ENCODE results near the gene CTDSPL.
"Not testable (repeated sequence)": the region's sequence is repeated elsewhere in the genome, so short reads cannot be mapped to it uniquely, and the experiment has no call there.

The CTDSPL gene

GRCh38 chr3:37815156-37815555 is 46.5 kb upstream of the CTDSPL start:
- not testable (repeated sequence) for H3K4me1 ChIP-seq (ENCODE audit: control insufficient read depth, insufficient read depth, low read depth, low read length); H2AFZ ChIP-seq (ENCODE audit: low read depth, low read length); H3K18ac ChIP-seq (ENCODE audit: low read depth in 1 of 2, low read length in 2 of 2); H3K14ac ChIP-seq (ENCODE audit: low read length in 2 of 2); H4K91ac ChIP-seq (ENCODE audit: low read length); H3K36me3 ChIP-seq (ENCODE audit: control insufficient read depth in 1 of 2, insufficient read depth in 2 of 2, low read depth in 1 of 2, low read length in 2 of 2); H2BK15ac ChIP-seq (ENCODE audit: low read depth, poor library complexity, severe bottlenecking); H2BK5ac ChIP-seq (ENCODE audit: low read depth, low read length, poor library complexity, severe bottlenecking); H3K4me2 ChIP-seq (ENCODE audit: low read length, poor library complexity, severe bottlenecking); H3K4ac ChIP-seq (ENCODE audit: low read depth in 1 of 2, low read length in 2 of 2); DNase-seq; H2AK5ac ChIP-seq (ENCODE audit: low read length, severe bottlenecking); H3K79me1 ChIP-seq (replicated peaks; ENCODE audit: low read length, poor library complexity, severe bottlenecking); H2BK12ac ChIP-seq (ENCODE audit: low read length in 2 of 2); H3K4me3 ChIP-seq (ENCODE audit: insufficient read depth in 1 of 2, low read depth in 1 of 2, low read length in 2 of 2); H3K9me3 ChIP-seq (ENCODE audit: control insufficient read depth, low read length); H3K23ac ChIP-seq (ENCODE audit: low read length in 2 of 2); H3K9ac ChIP-seq (ENCODE audit: low read length); H4K8ac ChIP-seq (ENCODE audit: low read length); H2BK120ac ChIP-seq (ENCODE audit: low read depth, low read length); H3K27ac ChIP-seq (ENCODE audit: low read length, poor library complexity, severe bottlenecking)
- peaks cover 0 to 13% of the 10 kb centered on the region in 2 experiments for H3K27me3 ChIP-seq (ENCODE audit: control insufficient read depth in 1 of 2, insufficient read depth in 1 of 2, low read length in 2 of 2)
- WGBS: 96% methylated on average over 9 of the region's 9 CpGs

DNA sequence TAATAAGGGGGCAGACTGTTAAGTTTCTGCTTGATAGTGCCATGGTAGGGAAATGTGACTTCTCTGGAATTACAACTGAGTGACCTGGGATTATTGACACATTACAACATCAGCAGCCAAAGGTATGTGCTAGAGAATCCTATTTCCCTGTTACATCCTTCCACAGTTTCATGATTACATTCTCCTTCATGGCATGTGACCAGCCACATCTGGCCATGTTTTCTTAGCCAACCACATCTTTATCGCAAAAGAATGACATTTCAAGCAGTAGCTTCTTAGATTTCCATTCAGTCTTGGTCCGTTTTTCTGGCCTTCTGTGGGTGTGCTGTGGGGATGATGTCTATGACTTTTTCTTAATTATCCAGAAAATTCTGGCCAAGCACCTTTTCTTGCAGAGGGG is 45.4 kb upstream of the CTDSPL start:
- Histone ChIP-seq H3K4me2 (ENCODE audit: low read length, poor library complexity, severe bottlenecking) (no peak overlapping the region), H3K18ac (ENCODE audit: low read depth in 1 of 2, low read length in 2 of 2) (no peak overlapping the region), H3K14ac (ENCODE audit: low read length in 2 of 2) (no peak overlapping the region), H3K79me1 (replicated peaks; ENCODE audit: low read length, poor library complexity, severe bottlenecking) (no peaks in the 10 kb centered on the region), H4K91ac (ENCODE audit: low read length) (no peak overlapping the region), H3K9me3 (ENCODE audit: control insufficient read depth, low read length) (no peaks in the 10 kb centered on the region), H3K27ac (ENCODE audit: low read length, poor library complexity, severe bottlenecking) (no peak overlapping the region), H2BK12ac (ENCODE audit: low read length in 2 of 2) (no peak overlapping the region), H3K36me3 (ENCODE audit: control insufficient read depth in 1 of 2, insufficient read depth in 2 of 2, low read depth in 1 of 2, low read length in 2 of 2) (peaks cover 0 to 3% of the 10 kb centered on the region in 2 experiments), H3K27me3 (ENCODE audit: control insufficient read depth in 1 of 2, insufficient read depth in 1 of 2, low read length in 2 of 2) (peaks cover 0 to 13% of the 10 kb centered on the region in 2 experiments), H2AK5ac (ENCODE audit: low read length, severe bottlenecking) (no peak overlapping the region), H3K23ac (ENCODE audit: low read length in 2 of 2) (no peak overlapping the region), H2BK15ac (ENCODE audit: low read depth, poor library complexity, severe bottlenecking) (no peak overlapping the region), H3K9ac (ENCODE audit: low read length) (no peak overlapping the region), H3K4ac (ENCODE audit: low read depth in 1 of 2, low read length in 2 of 2) (no peak overlapping the region), H2BK5ac (ENCODE audit: low read depth, low read length, poor library complexity, severe bottlenecking) (no peak overlapping the region), H3K4me1 (ENCODE audit: control insufficient read depth, insufficient read depth, low read depth, low read length) (no peaks in the 10 kb centered on the region), H2AFZ (ENCODE audit: low read depth, low read length) (no peak overlapping the region), H3K4me3 (ENCODE audit: insufficient read depth in 1 of 2, low read depth in 1 of 2, low read length in 2 of 2) (no peak overlapping the region), H2BK120ac (ENCODE audit: low read depth, low read length) (no peak overlapping the region), H4K8ac (ENCODE audit: low read length) (no peak overlapping the region)
- WGBS: 100% methylated on average over 2 of the region's 2 CpGs
- DNase-seq: no peak

DNA sequence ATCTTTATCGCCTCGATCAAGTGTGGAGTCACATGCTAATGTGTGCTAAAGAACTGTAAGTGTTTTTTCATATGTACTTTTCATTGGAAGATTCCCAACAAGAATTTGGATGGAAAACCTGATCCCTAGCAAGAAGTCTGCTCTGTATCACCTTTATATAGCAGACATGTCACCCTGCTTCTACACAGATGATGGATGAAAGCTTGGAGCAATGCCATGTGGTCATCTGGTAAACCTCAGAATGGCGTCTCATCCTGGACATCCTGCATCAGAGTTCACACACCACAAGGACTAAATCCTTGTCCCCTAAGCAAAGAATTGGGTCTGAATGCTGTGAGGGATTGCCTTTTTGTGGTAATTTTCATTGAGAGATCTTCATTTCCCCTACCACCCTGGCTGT is 42.1 kb upstream of the CTDSPL start:
- DNase-seq: peak; percentile 45
- Histone ChIP-seq H3K23ac (ENCODE audit: low read length in 2 of 2) (no peak overlapping the region), H2BK120ac (ENCODE audit: low read depth, low read length) (no peak overlapping the region), H2BK12ac (ENCODE audit: low read length in 2 of 2) (no peak overlapping the region), H3K9me3 (ENCODE audit: control insufficient read depth, low read length) (no peaks in the 10 kb centered on the region), H4K8ac (ENCODE audit: low read length) (no peak overlapping the region), H3K27me3 (ENCODE audit: control insufficient read depth in 1 of 2, insufficient read depth in 1 of 2, low read length in 2 of 2) (peaks cover 0 to 9% of the 10 kb centered on the region in 2 experiments), H2BK15ac (ENCODE audit: low read depth, poor library complexity, severe bottlenecking) (no peak overlapping the region), H2AK5ac (ENCODE audit: low read length, severe bottlenecking) (no peak overlapping the region), H3K18ac (ENCODE audit: low read depth in 1 of 2, low read length in 2 of 2) (no peak overlapping the region), H3K4me2 (ENCODE audit: low read length, poor library complexity, severe bottlenecking) (no peak overlapping the region), H3K79me1 (replicated peaks; ENCODE audit: low read length, poor library complexity, severe bottlenecking) (no peaks in the 10 kb centered on the region), H3K27ac (ENCODE audit: low read length, poor library complexity, severe bottlenecking) (no peak overlapping the region), H3K14ac (ENCODE audit: low read length in 2 of 2) (no peak overlapping the region), H3K9ac (ENCODE audit: low read length) (no peak overlapping the region), H2AFZ (ENCODE audit: low read depth, low read length) (no peak overlapping the region), H4K91ac (ENCODE audit: low read length) (no peak overlapping the region), H3K4ac (ENCODE audit: low read depth in 1 of 2, low read length in 2 of 2) (no peak overlapping the region), H3K36me3 (ENCODE audit: control insufficient read depth in 1 of 2, insufficient read depth in 2 of 2, low read depth in 1 of 2, low read length in 2 of 2) (peaks cover 0 to 3% of the 10 kb centered on the region in 2 experiments), H2BK5ac (ENCODE audit: low read depth, low read length, poor library complexity, severe bottlenecking) (no peak overlapping the region), H3K4me3 (ENCODE audit: insufficient read depth in 1 of 2, low read depth in 1 of 2, low read length in 2 of 2) (no peak overlapping the region), H3K4me1 (ENCODE audit: control insufficient read depth, insufficient read depth, low read depth, low read length) (no peaks in the 10 kb centered on the region)
- 94% methylated on average over 2 of the region's 3 CpGs for WGBS

GRCh38 chr3:37820286-37820685 is 41.4 kb upstream of the CTDSPL start:
- Histone ChIP-seq H3K36me3 (ENCODE audit: control insufficient read depth in 1 of 2, insufficient read depth in 2 of 2, low read depth in 1 of 2, low read length in 2 of 2) (peaks cover 0 to 3% of the 10 kb centered on the region in 2 experiments), H2BK5ac (ENCODE audit: low read depth, low read length, poor library complexity, severe bottlenecking) (no peak overlapping the region), H2BK15ac (ENCODE audit: low read depth, poor library complexity, severe bottlenecking) (no peak overlapping the region), H3K9me3 (ENCODE audit: control insufficient read depth, low read length) (no peaks in the 10 kb centered on the region), H2BK12ac (ENCODE audit: low read length in 2 of 2) (peak overlapping the region in 1 of 2 experiments; percentile 15), H3K14ac (ENCODE audit: low read length in 2 of 2) (no peak overlapping the region), H2BK120ac (ENCODE audit: low read depth, low read length) (no peak overlapping the region), H3K23ac (ENCODE audit: low read length in 2 of 2) (no peak overlapping the region), H3K9ac (ENCODE audit: low read length) (no peak overlapping the region), H3K4me2 (ENCODE audit: low read length, poor library complexity, severe bottlenecking) (no peak overlapping the region), H3K4me1 (ENCODE audit: control insufficient read depth, insufficient read depth, low read depth, low read length) (no peaks in the 10 kb centered on the region), H4K8ac (ENCODE audit: low read length) (peak overlapping the region; percentile 55), H3K18ac (ENCODE audit: low read depth in 1 of 2, low read length in 2 of 2) (no peak overlapping the region), H3K27ac (ENCODE audit: low read length, poor library complexity, severe bottlenecking) (no peak overlapping the region), H4K91ac (ENCODE audit: low read length) (no peak overlapping the region), H3K79me1 (replicated peaks; ENCODE audit: low read length, poor library complexity, severe bottlenecking) (no peaks in the 10 kb centered on the region), H2AFZ (ENCODE audit: low read depth, low read length) (no peak overlapping the region), H3K4ac (ENCODE audit: low read depth in 1 of 2, low read length in 2 of 2) (no peak overlapping the region), H2AK5ac (ENCODE audit: low read length, severe bottlenecking) (no peak overlapping the region), H3K27me3 (ENCODE audit: control insufficient read depth in 1 of 2, insufficient read depth in 1 of 2, low read length in 2 of 2) (peaks cover 0 to 9% of the 10 kb centered on the region in 2 experiments), H3K4me3 (ENCODE audit: insufficient read depth in 1 of 2, low read depth in 1 of 2, low read length in 2 of 2) (no peak overlapping the region)
- WGBS: 90% methylated on average over 3 of the region's 3 CpGs
- DNase-seq: no peak
